K562 (cell line): ENCODE results near the gene PTPMT1. TPM values are rescaled to one million over a fixed set of nuclear protein-coding genes. Genes with fewer than 3 reads are reported as not detected.

Source experiments
- FOXA3 ChIP-seq, 2 experiments: fragments of 450-650 bp in 1 of 2; sonication (generic) in 1 of 2; formaldehyde crosslinking; IDR thresholded peaks in 1 of 2; conservative IDR thresholded peaks in 1 of 2; 2 replicates each; pipeline versions ENCODE4 v1.4.0 to v1.8.0; 2020 to 2022; ENCODE audit warnings: mild to moderate bottlenecking in 2 of 2, missing genetic modification reagents in 1 of 2
- PHB ChIP-seq: fragments of 250-450 bp; sonication (Bioruptor Pico); IDR thresholded peaks from 2 replicates; pipeline ENCODE4 v1.5.0; 2021
- polyA plus RNA-seq, 8 experiments: library from polyadenylated mRNA; depleted of rRNA in 4 of 8; stranded (reverse) in 5 of 8; unstranded in 3 of 8; fragments of >200 nt; fragmentation: Nextera tagmentation in 2 of 8; fragmentation: Illumina TruSeq in 1 of 8; extraction: Ambion mirVana in 2 of 8; extraction: Trizol in 1 of 8; gene quantifications; 2 replicates each; pipeline versions ENCODE4 v1.2.1 to v1.2.3, GENCODE V29; 2011 to 2014; ENCODE audit warnings: inconsistent platforms in 1 of 8, missing spikeins in 1 of 8
- total RNA-seq, 7 experiments: library from RNA; depleted of rRNA in 6 of 7; stranded (reverse); fragments of >200 nt in 6 of 7; fragmentation: Illumina TruSeq in 2 of 7; extraction: Trizol in 2 of 7; gene quantifications; 2 replicates each; pipeline versions ENCODE4 v1.2.1 to v1.2.3, GENCODE V29; 2011 to 2021; ENCODE audit warnings: low replicate concordance in 1 of 7
- TF ChIP-seq, protein P1 (sequence below): fragments of 200-800 bp; sonication (Bioruptor generic); IDR thresholded peaks from 2 replicates; pipeline ENCODE4 v1.6.1; 2016; ENCODE audit warnings: missing genetic modification characterization, missing compliant biosample characterization
- TF ChIP-seq, protein P2 (sequence below), 2 experiments: fragments of 450-650 bp in 1 of 2; sonication (generic) in 1 of 2; formaldehyde crosslinking in 1 of 2; IDR thresholded peaks; 2 replicates each; pipeline versions ENCODE4 v1.7.1 to v1.9.0; 2016 to 2022; ENCODE audit warnings: inconsistent platforms in 1 of 2, mild to moderate bottlenecking in 1 of 2, missing genetic modification reagents in 1 of 2
- TF ChIP-seq, protein P3 (sequence below): fragments of 450-650 bp; conservative IDR thresholded peaks from 2 replicates; pipeline ENCODE4 v1.6.1; 2016; ENCODE audit warnings: missing genetic modification characterization, low read depth, mild to moderate bottlenecking, missing compliant biosample characterization, moderate library complexity

The PTPMT1 gene
- total and polyA plus RNA-seq, 9 of the 15 experiments (the other 6 are each of a cell fraction or from before 2014, with no cell fraction given), result 10.4 to 140 (median 67.2) TPM

DNA sequence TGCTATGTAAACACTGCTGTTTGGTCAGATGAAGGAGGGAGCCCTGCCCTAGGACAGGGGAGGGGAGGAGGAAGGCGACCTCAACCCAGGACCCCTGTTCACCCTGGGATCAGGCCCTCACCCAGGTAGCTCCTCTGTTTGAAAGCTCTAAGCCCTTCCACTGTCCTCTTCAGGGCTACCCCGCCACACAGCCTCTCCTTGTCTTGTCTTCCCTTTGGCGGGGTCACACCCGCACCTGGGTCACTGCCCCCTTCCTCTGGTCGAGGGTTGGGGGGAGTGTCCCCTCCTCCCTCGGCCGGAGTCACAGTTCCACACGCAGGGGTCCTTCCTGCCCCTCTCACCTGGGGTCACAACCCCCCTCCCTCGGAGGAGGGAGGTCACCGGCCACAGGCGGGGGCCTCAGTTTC lies 463 bp upstream of the PTPMT1 start (continued):
- TF ChIP-seq, protein P1, sequence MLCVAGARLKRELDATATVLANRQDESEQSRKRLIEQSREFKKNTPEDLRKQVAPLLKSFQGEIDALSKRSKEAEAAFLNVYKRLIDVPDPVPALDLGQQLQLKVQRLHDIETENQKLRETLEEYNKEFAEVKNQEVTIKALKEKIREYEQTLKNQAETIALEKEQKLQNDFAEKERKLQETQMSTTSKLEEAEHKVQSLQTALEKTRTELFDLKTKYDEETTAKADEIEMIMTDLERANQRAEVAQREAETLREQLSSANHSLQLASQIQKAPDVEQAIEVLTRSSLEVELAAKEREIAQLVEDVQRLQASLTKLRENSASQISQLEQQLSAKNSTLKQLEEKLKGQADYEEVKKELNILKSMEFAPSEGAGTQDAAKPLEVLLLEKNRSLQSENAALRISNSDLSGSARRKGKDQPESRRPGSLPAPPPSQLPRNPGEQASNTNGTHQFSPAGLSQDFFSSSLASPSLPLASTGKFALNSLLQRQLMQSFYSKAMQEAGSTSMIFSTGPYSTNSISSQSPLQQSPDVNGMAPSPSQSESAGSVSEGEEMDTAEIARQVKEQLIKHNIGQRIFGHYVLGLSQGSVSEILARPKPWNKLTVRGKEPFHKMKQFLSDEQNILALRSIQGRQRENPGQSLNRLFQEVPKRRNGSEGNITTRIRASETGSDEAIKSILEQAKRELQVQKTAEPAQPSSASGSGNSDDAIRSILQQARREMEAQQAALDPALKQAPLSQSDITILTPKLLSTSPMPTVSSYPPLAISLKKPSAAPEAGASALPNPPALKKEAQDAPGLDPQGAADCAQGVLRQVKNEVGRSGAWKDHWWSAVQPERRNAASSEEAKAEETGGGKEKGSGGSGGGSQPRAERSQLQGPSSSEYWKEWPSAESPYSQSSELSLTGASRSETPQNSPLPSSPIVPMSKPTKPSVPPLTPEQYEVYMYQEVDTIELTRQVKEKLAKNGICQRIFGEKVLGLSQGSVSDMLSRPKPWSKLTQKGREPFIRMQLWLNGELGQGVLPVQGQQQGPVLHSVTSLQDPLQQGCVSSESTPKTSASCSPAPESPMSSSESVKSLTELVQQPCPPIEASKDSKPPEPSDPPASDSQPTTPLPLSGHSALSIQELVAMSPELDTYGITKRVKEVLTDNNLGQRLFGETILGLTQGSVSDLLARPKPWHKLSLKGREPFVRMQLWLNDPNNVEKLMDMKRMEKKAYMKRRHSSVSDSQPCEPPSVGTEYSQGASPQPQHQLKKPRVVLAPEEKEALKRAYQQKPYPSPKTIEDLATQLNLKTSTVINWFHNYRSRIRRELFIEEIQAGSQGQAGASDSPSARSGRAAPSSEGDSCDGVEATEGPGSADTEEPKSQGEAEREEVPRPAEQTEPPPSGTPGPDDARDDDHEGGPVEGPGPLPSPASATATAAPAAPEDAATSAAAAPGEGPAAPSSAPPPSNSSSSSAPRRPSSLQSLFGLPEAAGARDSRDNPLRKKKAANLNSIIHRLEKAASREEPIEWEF, result peak; percentile 86; the same call in 1 of the 2 replicates
- TF ChIP-seq, protein P2, sequence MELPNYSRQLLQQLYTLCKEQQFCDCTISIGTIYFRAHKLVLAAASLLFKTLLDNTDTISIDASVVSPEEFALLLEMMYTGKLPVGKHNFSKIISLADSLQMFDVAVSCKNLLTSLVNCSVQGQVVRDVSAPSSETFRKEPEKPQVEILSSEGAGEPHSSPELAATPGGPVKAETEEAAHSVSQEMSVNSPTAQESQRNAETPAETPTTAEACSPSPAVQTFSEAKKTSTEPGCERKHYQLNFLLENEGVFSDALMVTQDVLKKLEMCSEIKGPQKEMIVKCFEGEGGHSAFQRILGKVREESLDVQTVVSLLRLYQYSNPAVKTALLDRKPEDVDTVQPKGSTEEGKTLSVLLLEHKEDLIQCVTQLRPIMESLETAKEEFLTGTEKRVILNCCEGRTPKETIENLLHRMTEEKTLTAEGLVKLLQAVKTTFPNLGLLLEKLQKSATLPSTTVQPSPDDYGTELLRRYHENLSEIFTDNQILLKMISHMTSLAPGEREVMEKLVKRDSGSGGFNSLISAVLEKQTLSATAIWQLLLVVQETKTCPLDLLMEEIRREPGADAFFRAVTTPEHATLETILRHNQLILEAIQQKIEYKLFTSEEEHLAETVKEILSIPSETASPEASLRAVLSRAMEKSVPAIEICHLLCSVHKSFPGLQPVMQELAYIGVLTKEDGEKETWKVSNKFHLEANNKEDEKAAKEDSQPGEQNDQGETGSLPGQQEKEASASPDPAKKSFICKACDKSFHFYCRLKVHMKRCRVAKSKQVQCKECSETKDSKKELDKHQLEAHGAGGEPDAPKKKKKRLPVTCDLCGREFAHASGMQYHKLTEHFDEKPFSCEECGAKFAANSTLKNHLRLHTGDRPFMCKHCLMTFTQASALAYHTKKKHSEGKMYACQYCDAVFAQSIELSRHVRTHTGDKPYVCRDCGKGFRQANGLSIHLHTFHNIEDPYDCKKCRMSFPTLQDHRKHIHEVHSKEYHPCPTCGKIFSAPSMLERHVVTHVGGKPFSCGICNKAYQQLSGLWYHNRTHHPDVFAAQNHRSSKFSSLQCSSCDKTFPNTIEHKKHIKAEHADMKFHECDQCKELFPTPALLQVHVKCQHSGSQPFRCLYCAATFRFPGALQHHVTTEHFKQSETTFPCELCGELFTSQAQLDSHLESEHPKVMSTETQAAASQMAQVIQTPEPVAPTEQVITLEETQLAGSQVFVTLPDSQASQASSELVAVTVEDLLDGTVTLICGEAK (IDR thresholded peaks at IDR 0.05), result peak; percentile 47; the same call in 1 of the 2 replicates
- TF ChIP-seq, protein P2 (CRISPR knock-in tag; IDR thresholded peaks at IDR 0.05), result no peak
- no peak for TF ChIP-seq PHB (CRISPR knock-in tag)
- TF ChIP-seq, protein P3, sequence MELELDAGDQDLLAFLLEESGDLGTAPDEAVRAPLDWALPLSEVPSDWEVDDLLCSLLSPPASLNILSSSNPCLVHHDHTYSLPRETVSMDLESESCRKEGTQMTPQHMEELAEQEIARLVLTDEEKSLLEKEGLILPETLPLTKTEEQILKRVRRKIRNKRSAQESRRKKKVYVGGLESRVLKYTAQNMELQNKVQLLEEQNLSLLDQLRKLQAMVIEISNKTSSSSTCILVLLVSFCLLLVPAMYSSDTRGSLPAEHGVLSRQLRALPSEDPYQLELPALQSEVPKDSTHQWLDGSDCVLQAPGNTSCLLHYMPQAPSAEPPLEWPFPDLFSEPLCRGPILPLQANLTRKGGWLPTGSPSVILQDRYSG, result 0 out of 2 replicates have a peak, but pooled peaks have one; percentile 31
- TF ChIP-seq FOXA3 (CRISPR knock-in tag; conservative IDR thresholded peaks at IDR 0.05 in 1 of 2, IDR thresholded peaks at IDR 0.05 in 1 of 2), result 0 out of 4 replicates have a peak, but pooled peaks of 1 of the 2 experiments have one; percentile 42
- TF ChIP-seq, all 486 proteins: peak for 23
